CD4-positive, alpha-beta memory T cell (primary cell): Measurements from ENCODE around the gene RCHY1. TPM values are rescaled to one million over a fixed set of nuclear protein-coding genes. Genes with fewer than 3 reads are reported as not detected.

Experiments used
- CTCF ChIA-PET: fragments of 350-600 bp; sonication (Branson Sonifier 250); formaldehyde crosslinking; loops from one replicate; lab custom pipeline; 2021; ENCODE audit warnings: inconsistent platforms; ENCODE audit not compliant: partially characterized antibody; lab: Charles Lee
- POLR2A ChIA-PET: fragments of 350-600 bp; sonication (Branson Sonifier 250); formaldehyde crosslinking; loops from one replicate; lab custom pipeline; 2021; ENCODE audit not compliant: partially characterized antibody; lab: Charles Lee
- DNase-seq, 5 donors: peaks; one replicate each; pipeline versions ENCODE4 v3.0.0 to v3.0.0-alpha.2; 2020 to 2022; ENCODE audit warnings: mixed read lengths in 1 of 5
- H3K27ac ChIP-seq: one replicate; pipeline ENCODE4 v1.7.0; 2013; ENCODE audit warnings: low read depth, low read length
- H3K27me3 ChIP-seq: 2 replicates; pipeline ENCODE4 v1.7.0; 2013; ENCODE audit warnings: mild to moderate bottlenecking, low read length, moderate library complexity; ENCODE audit not compliant: insufficient read depth
- H3K36me3 ChIP-seq: 2 replicates; pipeline ENCODE4 v1.7.0; 2013; ENCODE audit warnings: mild to moderate bottlenecking, low read length, moderate library complexity; ENCODE audit not compliant: insufficient read depth
- H3K4me1 ChIP-seq: 2 replicates; pipeline ENCODE4 v1.7.0; 2013; ENCODE audit warnings: mild to moderate bottlenecking, low read length, moderate library complexity; ENCODE audit not compliant: insufficient read depth
- H3K4me3 ChIP-seq, 2 donors: one replicate each; pipeline ENCODE4 v1.7.0; 2013; ENCODE audit warnings: low read length in 2 of 2, mild to moderate bottlenecking in 1 of 2
- H3K9me3 ChIP-seq, 2 donors: one replicate each; pipeline ENCODE4 v1.7.0; 2013; ENCODE audit warnings: low read length in 2 of 2, control low read depth in 1 of 2; ENCODE audit not compliant: control insufficient read depth in 1 of 2
- H3K27ac Mint-ChIP-seq, 7 donors: one replicate each; pipeline ENCODE4 v1.8.0; 2020 to 2021; ENCODE audit warnings: mixed read lengths in 7 of 7, mild to moderate bottlenecking in 6 of 7, inconsistent platforms in 3 of 7, moderate library complexity in 3 of 7
- H3K27me3 Mint-ChIP-seq, 2 donors: one replicate each; pipeline ENCODE4 v1.8.0; 2020 to 2021; ENCODE audit warnings: mixed read lengths in 2 of 2
- H3K36me3 Mint-ChIP-seq, 2 donors: one replicate each; pipeline ENCODE4 v1.8.0; 2020 to 2021; ENCODE audit warnings: mixed read lengths in 2 of 2, inconsistent platforms in 1 of 2, mild to moderate bottlenecking in 1 of 2
- H3K4me1 Mint-ChIP-seq, 4 donors: one replicate each; pipeline ENCODE4 v1.8.0; 2020 to 2021; ENCODE audit warnings: mixed read lengths in 4 of 4, mild to moderate bottlenecking in 1 of 4
- H3K4me3 Mint-ChIP-seq, 8 donors: one replicate each; pipeline ENCODE4 v1.8.0; 2020 to 2021; ENCODE audit warnings: mixed read lengths in 8 of 8, mild to moderate bottlenecking in 7 of 8, moderate library complexity in 6 of 8, inconsistent platforms in 3 of 8
- H3K9me3 Mint-ChIP-seq, 8 donors: one replicate each; pipeline ENCODE4 v1.8.0; 2020 to 2021; ENCODE audit warnings: mixed read lengths in 8 of 8, mild to moderate bottlenecking in 5 of 8, inconsistent platforms in 3 of 8, moderate library complexity in 1 of 8
- intact Hi-C: fragments of 100-400 bp; cut with micrococcal nuclease; formaldehyde crosslinking; loops from one replicate; pipeline ENCODE4 v1.15.1; 2023
- polyA plus RNA-seq, 2 donors: library from polyadenylated mRNA; unstranded; fragments of 300-500 nt; fragmentation: Illumina TruSeq; gene quantifications; one replicate each; pipeline ENCODE4 v1.2.3, GENCODE V29; 2021
- total RNA-seq, 2 experiments: library from RNA; stranded (reverse); gene quantifications; one replicate each; pipeline ENCODE4 v1.2.3, GENCODE V29; 2021

RCHY1 gene
- total and polyA plus RNA-seq, 4 experiments from 2014 or later = 26.4 to 40.9 (median 38.6) TPM

GRCh38 chr4:75505630-75506029, 8.6 kb downstream of the RCHY1 start:
- Histone ChIP-seq H3K9me3 (no peaks in the 10 kb centered on the region), H3K36me3 (peaks cover 26% of the 10 kb centered on the region), H3K27me3 (no peaks in the 10 kb centered on the region), H3K4me1 (peaks cover 18% of the 10 kb centered on the region), H3K27ac (no peak overlapping the region), H3K4me3 (no peak overlapping the region)
- Mint-ChIP-seq H3K27me3 (no peaks in the 10 kb centered on the region), H3K27ac (peak overlapping the region in 4 of 7 donors; percentile 31 to 57 (median 52)), H3K4me3 (no peak overlapping the region), H3K36me3 (peaks cover 31 to 61% of the 10 kb centered on the region in 2 donors), H3K4me1 (peaks cover 17 to 28% (median 21%) of the 10 kb centered on the region in 4 donors), H3K9me3 (peaks cover 0 to 1% (median 0%) of the 10 kb centered on the region in 8 donors)
- POLR2A ChIA-PET = interaction anchor here (2.1 kb wide), 1 partner anchor 9 kb away, joined by 14 read pairs; the partner anchor contains the start of genes RCHY1 and THAP6
- CTCF ChIA-PET = interaction anchor here (1.7 kb wide), 1 partner anchor 9 kb away, joined by 5 read pairs; the partner anchor contains the start of genes RCHY1 and THAP6
- no peak for DNase-seq
- intact Hi-C loops = no loop called here

GRCh38 chr4:75502671-75503070, 11.5 kb downstream of the RCHY1 start:
- H3K27ac Mint-ChIP-seq = no peak overlapping the region

DNA sequence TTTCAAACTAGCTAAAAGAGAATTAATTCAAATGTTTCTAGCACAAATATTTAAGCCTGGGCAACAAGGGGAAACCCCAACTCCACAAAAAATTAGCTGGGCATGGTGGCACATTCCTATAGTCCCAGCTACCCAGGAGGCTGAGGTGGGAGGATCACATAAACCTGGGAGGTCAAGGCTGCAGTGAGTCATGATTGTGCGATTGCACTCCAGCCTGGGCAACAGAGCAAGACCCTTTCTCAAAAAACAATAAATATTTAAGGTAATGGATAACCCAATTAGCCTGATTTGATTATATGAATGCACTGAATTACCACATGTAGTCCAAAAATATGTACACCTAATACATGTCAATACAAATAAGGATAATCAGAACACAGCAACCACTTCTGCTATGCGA, 14.3 kb downstream of the RCHY1 start:
- Histone ChIP-seq H3K36me3 (peaks cover 26% of the 10 kb centered on the region), H3K4me3 (no peak overlapping the region), H3K27me3 (no peaks in the 10 kb centered on the region), H3K9me3 (no peaks in the 10 kb centered on the region), H3K27ac (no peak overlapping the region), H3K4me1 (peaks cover 14% of the 10 kb centered on the region)
- Mint-ChIP-seq H3K27ac (peak overlapping the region in 2 of 7 donors; percentile 29 to 47), H3K9me3 (no peaks in the 10 kb centered on the region), H3K4me1 (peaks cover 14 to 42% (median 41%) of the 10 kb centered on the region in 4 donors), H3K27me3 (no peaks in the 10 kb centered on the region), H3K4me3 (no peak overlapping the region), H3K36me3 (peaks cover 45 to 78% of the 10 kb centered on the region in 2 donors)
- CTCF ChIA-PET = interaction anchor here (1.2 kb wide), 1 partner anchor 15 kb away, joined by 3 read pairs; no protein-coding TSS in a partner anchor
- POLR2A ChIA-PET = interaction anchor here (2.2 kb wide), 1 partner anchor 15 kb away, joined by 9 read pairs; the partner anchor contains the start of genes RCHY1 and THAP6
- intact Hi-C loops = no loop called here
- DNase-seq = no peak

More at GRCh38 chr4:75502671-75503070, 11.5 kb downstream of the RCHY1 start:
- intact Hi-C loops = no loop called here
- Histone ChIP-seq H3K27ac (no peak overlapping the region), H3K4me3 (no peak overlapping the region), H3K4me1 (peaks cover under 1% of the 10 kb centered on the region), H3K27me3 (no peaks in the 10 kb centered on the region), H3K36me3 (peaks cover 20% of the 10 kb centered on the region), H3K9me3 (no peaks in the 10 kb centered on the region)
- H3K4me1 Mint-ChIP-seq = peaks cover 16 to 43% (median 34%) of the 10 kb centered on the region in 4 donors
- DNase-seq = no peak
- ChIA-PET POLR2A (no interaction called here), CTCF (no interaction called here)
- H3K4me3 Mint-ChIP-seq = no peak overlapping the region
- peaks cover 52 to 81% of the 10 kb centered on the region in 2 donors for H3K36me3 Mint-ChIP-seq
- no peaks in the 10 kb centered on the region for H3K27me3 Mint-ChIP-seq
- H3K9me3 Mint-ChIP-seq = peaks cover 0 to 1% (median 0%) of the 10 kb centered on the region in 8 donors

DNA sequence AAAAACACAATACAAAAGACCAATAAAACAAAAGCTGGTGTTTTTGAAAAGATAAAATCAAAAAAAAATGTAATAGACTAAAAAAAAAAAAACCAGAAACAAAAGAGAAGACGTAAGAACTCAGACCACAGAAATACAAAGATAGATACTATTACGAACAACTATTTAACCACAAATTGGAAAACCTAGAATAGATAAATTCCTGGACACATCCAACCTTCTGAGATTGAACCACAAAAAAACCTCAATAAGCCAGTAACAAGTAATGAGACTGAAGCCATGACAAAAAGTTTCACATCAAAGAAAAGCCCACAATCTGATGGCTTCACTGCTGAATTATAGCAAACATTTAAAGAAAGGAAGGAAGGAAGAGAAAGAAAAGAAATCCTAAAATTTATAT, 16.2 kb downstream of the RCHY1 start:
- Histone ChIP-seq H3K27ac (no peak overlapping the region), H3K36me3 (peaks cover 26% of the 10 kb centered on the region), H3K4me1 (peaks cover 14% of the 10 kb centered on the region), H3K4me3 (no peak overlapping the region), H3K27me3 (no peaks in the 10 kb centered on the region), H3K9me3 (no peaks in the 10 kb centered on the region)
- no peak for DNase-seq
- peak overlapping the region in 3 of 7 donors; percentile 27 to 54 (median 44) for H3K27ac Mint-ChIP-seq
- H3K4me3 Mint-ChIP-seq = peak overlapping the region in 1 of 8 donors; percentile 36
- CTCF ChIA-PET = interaction anchor here (0.7 kb wide), 1 partner anchor 139 kb away, joined by 3 read pairs; no protein-coding TSS in a partner anchor
- POLR2A ChIA-PET = no interaction called here
- intact Hi-C loops = no loop called here
- peaks cover 11 to 44% (median 42%) of the 10 kb centered on the region in 4 donors for H3K4me1 Mint-ChIP-seq
- H3K9me3 Mint-ChIP-seq = no peaks in the 10 kb centered on the region
- peaks cover 45 to 76% of the 10 kb centered on the region in 2 donors for H3K36me3 Mint-ChIP-seq
- H3K27me3 Mint-ChIP-seq = no peaks in the 10 kb centered on the region

DNA sequence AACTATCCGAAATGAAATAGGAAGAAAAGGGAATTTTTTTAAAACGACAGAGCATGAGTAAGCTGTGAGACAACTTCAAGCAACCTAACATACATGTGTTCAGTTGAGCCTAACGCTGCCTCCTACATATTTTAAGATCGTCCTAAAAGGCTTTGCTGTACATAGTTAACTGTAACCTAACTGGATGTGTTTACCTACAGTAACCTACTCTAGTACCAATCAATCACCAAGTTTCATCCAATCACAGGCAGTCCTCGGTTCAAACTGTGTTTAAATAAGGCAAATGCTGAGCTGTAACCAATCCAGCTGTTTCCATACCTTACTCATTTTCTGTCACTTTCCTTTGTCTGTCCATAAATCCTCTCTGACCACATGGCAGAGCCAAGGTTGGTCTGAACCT, 17.1 kb downstream of the RCHY1 start:
- Histone ChIP-seq H3K4me1 (peaks cover 14% of the 10 kb centered on the region), H3K36me3 (peaks cover 25% of the 10 kb centered on the region), H3K9me3 (no peaks in the 10 kb centered on the region), H3K27me3 (no peaks in the 10 kb centered on the region), H3K4me3 (no peak overlapping the region), H3K27ac (no peak overlapping the region)
- no peak for DNase-seq
- Mint-ChIP-seq H3K4me1 (peaks cover 11 to 44% (median 42%) of the 10 kb centered on the region in 4 donors), H3K27ac (peak overlapping the region in 1 of 7 donors; percentile 19), H3K9me3 (no peaks in the 10 kb centered on the region), H3K27me3 (no peaks in the 10 kb centered on the region), H3K4me3 (no peak overlapping the region), H3K36me3 (peaks cover 45 to 77% of the 10 kb centered on the region in 2 donors)
- CTCF ChIA-PET = interaction anchor here (0.7 kb wide), 1 partner anchor 139 kb away, joined by 3 read pairs; no protein-coding TSS in a partner anchor
- POLR2A ChIA-PET = no interaction called here
- intact Hi-C loops = no loop called here

- DNase-seq = no peak
- Mint-ChIP-seq H3K4me3 (no peak overlapping the region), H3K27ac (peak overlapping the region in 4 of 7 donors; percentile 11 to 80 (median 56)), H3K36me3 (peaks cover 48 to 78% of the 10 kb centered on the region in 2 donors), H3K9me3 (no peaks in the 10 kb centered on the region), H3K27me3 (no peaks in the 10 kb centered on the region), H3K4me1 (peaks cover 11 to 44% (median 42%) of the 10 kb centered on the region in 4 donors)
- Histone ChIP-seq H3K27ac (no peak overlapping the region), H3K36me3 (peaks cover 29% of the 10 kb centered on the region), H3K4me1 (peaks cover 14% of the 10 kb centered on the region), H3K4me3 (no peak overlapping the region), H3K27me3 (no peaks in the 10 kb centered on the region), H3K9me3 (no peaks in the 10 kb centered on the region)
- CTCF ChIA-PET = no interaction called here
- POLR2A ChIA-PET = no interaction called here
- intact Hi-C loops = no loop called here
These were observed 17.8 kb downstream of the RCHY1 start for GRCh38 chr4:75496406-75496805.

DNA sequence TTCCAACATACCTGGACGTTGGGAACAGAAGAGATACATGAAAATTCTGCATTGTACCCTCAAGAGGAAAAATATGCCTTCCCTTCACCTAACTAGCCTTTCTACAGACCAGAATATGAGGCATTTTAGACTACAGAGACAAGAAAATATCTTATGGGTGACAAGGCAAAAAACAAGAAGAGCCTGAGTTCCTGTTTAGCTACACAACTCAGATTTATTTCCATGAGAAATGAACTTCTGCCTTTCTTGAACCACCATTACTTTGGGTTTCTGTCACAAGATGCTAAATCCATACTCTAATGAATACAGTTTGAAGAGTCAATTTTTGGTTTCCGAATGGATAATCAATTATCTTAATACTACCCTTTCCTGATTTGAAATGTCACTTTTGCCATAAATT, 18.7 kb downstream of the RCHY1 start:
- Mint-ChIP-seq H3K27me3 (no peaks in the 10 kb centered on the region), H3K9me3 (no peaks in the 10 kb centered on the region), H3K36me3 (peaks cover 50 to 79% of the 10 kb centered on the region in 2 donors), H3K4me3 (no peak overlapping the region), H3K4me1 (peaks cover 10 to 44% (median 42%) of the 10 kb centered on the region in 4 donors), H3K27ac (peak overlapping the region in 1 of 7 donors; percentile 53)
- POLR2A ChIA-PET = interaction anchor here (1.6 kb wide), 1 partner anchor 19 kb away, joined by 3 read pairs; the partner anchor contains the start of genes RCHY1 and THAP6
- Histone ChIP-seq H3K4me1 (peaks cover 14% of the 10 kb centered on the region), H3K4me3 (no peak overlapping the region), H3K27me3 (no peaks in the 10 kb centered on the region), H3K36me3 (peaks cover 34% of the 10 kb centered on the region), H3K27ac (no peak overlapping the region), H3K9me3 (no peaks in the 10 kb centered on the region)
- no peak for DNase-seq
- CTCF ChIA-PET = no interaction called here
- intact Hi-C loops = no loop called here
